ENCODE measurements around the gene SPPL2B. TPM values are rescaled to one million over a fixed set of nuclear protein-coding genes. Genes with fewer than 3 reads are reported as not detected.

SPPL2B gene
- polyA plus RNA-seq, 1 donor = 52.5 TPM

GRCh38 chr19:2356036-2356646, 27.7 kb downstream of the SPPL2B start:
- no peak for DNase-seq

GRCh38 chr19:2357279-2358206, 29.1 kb downstream of the SPPL2B start:
- DNase-seq = no peak

- DNase-seq = no peak
Observed at GRCh38 chr19:2358548-2359173, 30.2 kb downstream of the SPPL2B start.

GRCh38 chr19:2359992-2360685, 31.7 kb downstream of the SPPL2B start, which contains the start of gene TMPRSS9:
TSS of gene TMPRSS9 (plus strand) at chr19:2360265. CDS start at chr19:2389786, 29,521 bp downstream.
- DNase-seq = no peak

GRCh38 chr19:2360833-2361232, 32.3 kb downstream of the SPPL2B start:
- DNase-seq = no peak

- DNase-seq = no peak
Observed at GRCh38 chr19:2361246-2362045, 33.0 kb downstream of the SPPL2B start.

GRCh38 chr19:2362046-2362969, 33.8 kb downstream of the SPPL2B start:
- no peak for DNase-seq

- DNase-seq = no peak
Observed at GRCh38 chr19:2362970-2363300, 34.5 kb downstream of the SPPL2B start.

- no peak for DNase-seq
Observed at GRCh38 chr19:2363419-2363818, 34.9 kb downstream of the SPPL2B start.

GRCh38 chr19:2365201-2365970, 36.9 kb downstream of the SPPL2B start:
- DNase-seq = no peak

GRCh38 chr19:2371656-2372055, 43.2 kb downstream of the SPPL2B start:
- DNase-seq = no peak

GRCh38 chr19:2372076-2372612, 43.7 kb downstream of the SPPL2B start:
- no peak for DNase-seq

GRCh38 chr19:2374808-2375207, 46.3 kb downstream of the SPPL2B start:
- no peak for DNase-seq

GRCh38 chr19:2375353-2376121, 47.1 kb downstream of the SPPL2B start:
- DNase-seq = no peak

- no peak for DNase-seq
Observed at GRCh38 chr19:2376784-2377519, 48.5 kb downstream of the SPPL2B start.

GRCh38 chr19:2380567-2380966, 52.1 kb downstream of the SPPL2B start:
- DNase-seq = no peak

GRCh38 chr19:2381148-2381820, 52.8 kb downstream of the SPPL2B start:
- no peak for DNase-seq

Data from hindlimb muscle (tissue), 1 donor.